KBM-7 (cell line): ENCODE results near the gene SPINT2.

ENCODE experiments used
- DNase-seq: peaks from one replicate; pipeline ENCODE4 v3.0.0-alpha.2; 2015
- in situ Hi-C: fragments of 300-500 bp; cut with MboI; formaldehyde crosslinking; loops from 2 replicates; pipeline ENCODE4 v1.14.3; 2020; ENCODE audit warnings: low sequenced_read_pairs, low pct_unique_long_range_greater_than_20kb, mixed read lengths

Gene SPINT2

GRCh38 chr19:38309615-38310278 is 45.4 kb downstream of the SPINT2 start:
- in situ Hi-C loops: no loop called here
- DNase-seq: no peak

GRCh38 chr19:38310279-38310670 is 45.9 kb downstream of the SPINT2 start:
- no peak for DNase-seq
- in situ Hi-C loops: no loop called here

GRCh38 chr19:38310986-38311385 is 46.6 kb downstream of the SPINT2 start:
- in situ Hi-C loops: no loop called here
- no peak for DNase-seq

GRCh38 chr19:38315657-38316476 is 51.5 kb downstream of the SPINT2 start, which contains the start of gene YIF1B:
Gene YIF1B, minus strand, starts transcription at chr19:38315947. Its CDS starts 30 bp downstream, at chr19:38315917.
- in situ Hi-C loops: no loop called here
- peak; percentile 94 for DNase-seq

GRCh38 chr19:38316477-38317067 is 52.2 kb downstream of the SPINT2 start:
- DNase-seq: no peak
- in situ Hi-C loops: no loop called here

- peak; percentile 86 for DNase-seq
- in situ Hi-C loops: no loop called here
These were observed 52.8 kb downstream of the SPINT2 start for GRCh38 chr19:38317104-38317612.

- DNase-seq: no peak
- in situ Hi-C loops: no loop called here
These were observed 54.3 kb downstream of the SPINT2 start for GRCh38 chr19:38318660-38319059.

GRCh38 chr19:38319421-38320258 is 55.3 kb downstream of the SPINT2 start, which contains the start of gene KCNK6:
Gene KCNK6, plus strand, starts transcription at chr19:38319845. Its CDS starts 106 bp downstream, at chr19:38319951.
- peak; percentile 50 for DNase-seq
- in situ Hi-C loops: loop anchor here (10.0 kb wide), 1 partner anchor 65 kb away; the partner anchor contains the start of gene PPP1R14A

- in situ Hi-C loops: loop anchor here (10.0 kb wide), 1 partner anchor 66 kb away; the partner anchor contains the start of gene PPP1R14A
- DNase-seq: no peak
These were observed 56.6 kb downstream of the SPINT2 start for GRCh38 chr19:38320969-38321339.

GRCh38 chr19:38321646-38322196 is 57.3 kb downstream of the SPINT2 start:
- in situ Hi-C loops: loop anchor here (10.0 kb wide), 1 partner anchor 67 kb away; the partner anchor contains the start of gene PPP1R14A
- no peak for DNase-seq

- DNase-seq: no peak
- in situ Hi-C loops: loop anchor here (10.0 kb wide), 1 partner anchor 68 kb away; the partner anchor contains the start of gene PPP1R14A
These were observed 58.9 kb downstream of the SPINT2 start for GRCh38 chr19:38323291-38323690.

GRCh38 chr19:38324431-38324830 is 60.1 kb downstream of the SPINT2 start:
- DNase-seq: no peak

GRCh38 chr19:38326591-38326990 is 62.2 kb downstream of the SPINT2 start:
- in situ Hi-C loops: loop anchor here (10.0 kb wide), 1 partner anchor 72 kb away; the partner anchor contains the start of gene PPP1R14A
- DNase-seq: no peak

More at GRCh38 chr19:38324431-38324830, 60.1 kb downstream of the SPINT2 start:
- in situ Hi-C loops: loop anchor here (10.0 kb wide), 1 partner anchor 70 kb away; the partner anchor contains the start of gene PPP1R14A

- in situ Hi-C loops: loop anchor here (10.0 kb wide), 1 partner anchor 75 kb away; the partner anchor contains the start of gene PPP1R14A
- no peak for DNase-seq
These were observed 65.3 kb downstream of the SPINT2 start for GRCh38 chr19:38329651-38330050.

- in situ Hi-C loops: no loop called here
- DNase-seq: no peak
These were observed 67.4 kb downstream of the SPINT2 start for GRCh38 chr19:38331728-38332127.

- DNase-seq: no peak
- in situ Hi-C loops: no loop called here
These were observed 68.9 kb downstream of the SPINT2 start for GRCh38 chr19:38333245-38333644.

GRCh38 chr19:38335949-38336637 is 71.7 kb downstream of the SPINT2 start:
- DNase-seq: peak; percentile 97
- in situ Hi-C loops: no loop called here
